Measurements from ENCODE around the gene PHACTR1.

Gene PHACTR1

DNA sequence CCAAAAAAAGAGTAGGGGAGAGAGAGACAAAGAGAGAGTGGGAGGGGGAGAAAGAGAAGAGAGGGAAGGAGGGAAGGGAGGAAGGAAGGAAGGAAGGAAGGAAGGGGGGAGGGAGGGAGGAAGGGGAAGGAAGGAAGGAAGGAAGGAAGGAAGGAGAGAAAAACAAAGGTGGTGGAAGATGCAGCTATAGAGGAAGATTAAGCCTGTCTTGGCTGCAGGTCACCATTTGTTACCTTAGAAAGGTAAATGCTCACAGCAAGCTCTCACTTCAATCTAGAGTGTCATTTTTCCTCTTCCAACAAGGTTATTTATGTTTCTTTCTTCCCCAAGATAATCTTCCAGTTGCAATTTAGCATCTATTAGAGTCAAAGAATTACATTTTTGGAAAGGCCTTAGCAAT is 284.0 kb downstream of the PHACTR1 start:
- DNase-seq = no peak

DNA sequence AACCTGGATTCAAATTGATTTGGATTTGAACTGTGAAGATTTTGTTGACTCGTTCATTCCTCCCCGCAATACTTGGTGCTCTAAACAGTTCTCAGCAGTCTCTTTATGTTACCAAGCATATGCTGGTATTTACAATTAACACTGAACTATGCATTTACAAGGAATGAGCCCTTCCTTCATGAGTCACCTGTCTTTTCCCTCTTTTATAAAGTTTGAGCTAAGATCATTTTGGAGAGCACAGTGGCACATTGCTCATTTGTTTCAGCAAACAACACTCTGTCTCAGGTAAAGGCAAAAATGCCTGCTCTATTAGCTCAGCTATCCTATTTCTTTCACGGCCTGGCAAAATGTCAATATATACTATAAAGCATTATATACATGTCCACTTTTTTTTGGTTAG is 285.4 kb downstream of the PHACTR1 start:
- no peak for DNase-seq

DNA sequence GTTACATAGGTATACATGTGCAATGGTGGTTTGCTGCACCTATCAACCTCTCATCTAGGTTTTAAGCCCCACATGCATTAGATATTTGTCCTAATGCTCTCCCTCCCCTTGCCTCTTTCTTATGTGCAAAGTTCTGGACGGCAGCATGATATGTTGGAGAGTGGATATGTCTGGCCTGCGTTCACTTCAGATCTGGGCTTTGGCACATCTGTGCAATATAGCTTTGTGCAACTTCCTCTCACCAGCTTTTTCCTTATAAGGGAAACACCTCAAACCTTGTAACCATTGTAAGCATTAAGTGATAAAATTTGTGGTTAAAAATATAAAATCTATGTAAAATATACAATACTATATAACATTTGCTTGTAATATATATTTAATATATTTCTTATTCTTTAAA is 288.0 kb downstream of the PHACTR1 start:
- DNase-seq = no peak

DNA sequence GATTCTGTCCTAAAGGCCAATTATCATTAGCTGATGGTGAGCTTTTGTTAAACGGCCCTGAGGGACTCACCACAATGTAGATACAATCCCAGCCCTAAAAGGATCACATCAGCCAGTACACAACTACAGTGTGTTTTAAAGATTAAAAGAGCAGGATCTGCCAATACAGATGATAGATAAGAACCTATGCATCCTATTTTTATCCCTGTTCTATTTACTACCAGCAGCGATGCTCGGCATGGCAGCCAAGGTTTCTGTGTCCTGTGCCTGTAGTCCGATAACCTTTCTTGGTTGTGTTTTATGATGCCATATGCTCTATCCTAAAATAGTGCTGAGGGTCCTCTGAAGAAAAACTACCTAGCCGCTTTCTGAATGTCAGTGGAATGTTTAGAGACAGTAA is 289.4 kb downstream of the PHACTR1 start:
- DNase-seq = no peak

DNA sequence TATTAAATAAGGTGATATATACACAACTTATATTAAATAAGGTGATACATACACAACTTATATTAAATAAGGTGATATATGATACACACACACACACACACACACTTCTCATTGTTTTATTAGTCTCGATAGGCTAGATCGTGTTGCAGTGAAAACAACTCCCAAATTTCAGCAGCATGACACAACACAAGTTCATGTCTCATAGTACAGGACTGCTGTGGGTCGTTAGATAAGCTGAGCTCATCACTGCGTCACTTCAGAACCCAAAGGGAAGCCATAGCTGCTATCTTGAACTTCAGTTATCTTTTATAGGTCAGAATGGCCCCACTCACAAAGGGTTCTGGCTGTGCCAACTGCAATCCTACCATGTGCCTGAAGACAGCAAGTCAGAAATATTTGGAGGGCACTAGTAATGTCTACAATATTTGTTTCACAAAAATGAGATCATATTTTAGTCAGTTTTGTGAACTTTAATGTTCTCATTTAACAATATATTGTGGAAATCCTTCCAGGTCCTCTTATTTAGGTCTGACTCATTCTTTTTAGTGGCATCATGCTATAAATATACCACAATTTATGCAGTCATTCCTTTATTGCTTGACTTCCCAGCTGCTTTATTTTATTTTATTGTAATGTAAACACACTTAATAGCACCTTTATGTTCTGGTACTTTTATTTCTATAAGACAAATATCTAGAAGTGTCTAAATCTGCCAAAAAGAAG is 290.2 kb downstream of the PHACTR1 start:
- DNase-seq = peak; percentile 40

DNA sequence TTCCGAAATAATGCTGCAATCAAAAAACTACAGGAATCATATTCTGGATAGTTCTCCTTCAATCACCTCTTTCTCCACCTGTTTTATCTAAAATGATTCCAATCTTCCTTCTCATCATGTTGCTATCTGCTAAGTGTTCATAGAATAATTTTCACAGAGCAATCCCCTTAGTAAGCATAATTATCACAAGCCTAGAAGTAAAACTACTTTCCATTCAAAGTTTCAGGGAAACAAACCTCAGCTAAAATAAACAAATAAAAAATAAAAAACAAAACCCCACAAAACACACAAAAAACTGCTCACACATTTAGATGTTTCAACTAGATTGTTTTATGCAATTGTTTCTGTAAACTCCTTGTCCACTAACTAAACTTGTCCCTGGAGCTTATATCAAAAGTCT is 291.2 kb downstream of the PHACTR1 start:
- DNase-seq = no peak

DNA sequence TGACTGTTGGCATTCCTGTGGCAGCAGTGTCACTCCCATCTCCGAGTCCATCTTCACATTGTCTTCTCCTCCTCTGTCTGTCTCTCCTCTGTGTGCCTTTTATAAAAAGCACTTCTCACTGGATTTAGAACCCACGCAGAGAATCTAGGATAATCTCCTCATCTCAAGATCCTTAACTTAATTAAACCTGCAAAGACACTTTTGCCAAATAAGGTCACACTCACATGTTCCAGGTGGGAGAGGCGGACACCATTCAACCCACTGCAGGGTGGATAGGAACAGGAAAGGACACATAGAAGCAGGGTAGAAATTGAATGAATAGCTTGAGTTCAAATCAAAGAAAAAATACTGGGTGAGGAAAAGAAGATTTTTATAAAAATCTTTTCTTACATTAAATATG is 292.5 kb downstream of the PHACTR1 start:
- DNase-seq = no peak

DNA sequence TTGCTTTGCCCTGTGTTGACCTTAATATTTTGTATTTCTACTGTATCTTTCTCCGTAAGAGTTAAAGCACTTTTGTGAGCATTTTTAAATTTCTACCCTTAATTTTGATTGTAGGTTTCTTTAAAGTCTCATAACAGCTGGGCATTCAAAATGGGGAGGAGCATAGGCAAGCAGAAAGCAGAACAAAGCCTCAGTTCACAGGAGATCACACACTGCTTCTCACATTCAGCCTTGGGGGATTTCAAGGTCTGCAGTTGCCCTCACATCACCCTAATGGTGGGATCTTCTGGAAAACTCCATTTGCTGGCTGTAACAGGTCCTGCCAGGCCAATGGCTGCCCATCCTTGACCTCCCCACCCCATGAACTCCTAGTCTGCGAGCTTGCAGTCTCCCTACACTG is 292.9 kb downstream of the PHACTR1 start:
- DNase-seq = no peak

DNA sequence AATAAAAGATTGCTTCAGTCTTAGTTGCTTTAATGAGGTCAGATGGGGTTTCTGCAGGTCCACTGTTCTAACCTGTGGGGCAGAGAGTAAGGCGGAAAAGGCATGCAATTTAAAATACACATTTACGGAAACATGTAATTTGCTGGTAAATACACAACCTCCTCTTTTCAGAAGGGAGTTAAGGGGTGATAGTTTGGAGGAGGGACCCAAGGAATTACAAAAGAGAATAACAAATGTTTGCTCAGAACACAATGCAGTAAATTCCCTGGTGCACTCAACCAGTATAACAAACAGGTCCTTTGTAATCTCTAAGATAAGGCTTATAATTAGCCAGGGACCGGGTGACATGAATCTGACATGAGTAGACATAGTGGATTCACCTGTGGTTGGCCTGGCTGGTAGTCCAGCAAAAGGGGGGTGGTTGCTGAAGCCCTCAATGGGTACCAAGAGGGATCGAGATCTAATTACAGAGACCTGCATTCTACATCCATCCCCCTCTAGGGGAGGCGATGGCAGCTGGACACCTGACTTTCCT is 295.1 kb downstream of the PHACTR1 start:
- DNase-seq = no peak

DNA sequence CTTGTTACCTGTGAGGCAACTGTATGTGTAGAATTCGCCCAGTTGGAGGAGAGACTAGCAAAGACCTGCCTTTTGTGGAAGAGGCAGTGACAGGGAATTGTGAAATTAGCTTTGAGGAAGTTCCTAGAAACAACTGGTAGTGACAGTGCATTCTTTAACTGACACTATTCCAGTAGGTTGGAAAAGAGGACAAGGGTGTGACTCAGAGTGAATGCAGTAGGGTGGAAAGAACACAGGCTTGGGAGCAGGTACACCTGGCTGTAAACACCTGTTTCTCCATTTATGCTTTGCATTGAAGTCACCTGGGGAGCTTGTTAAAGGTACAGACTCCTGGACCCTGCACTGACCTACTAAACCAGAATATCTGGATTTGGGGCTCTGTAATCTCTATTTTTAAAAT is 295.7 kb downstream of the PHACTR1 start:
- DNase-seq = peak; percentile 50

DNA sequence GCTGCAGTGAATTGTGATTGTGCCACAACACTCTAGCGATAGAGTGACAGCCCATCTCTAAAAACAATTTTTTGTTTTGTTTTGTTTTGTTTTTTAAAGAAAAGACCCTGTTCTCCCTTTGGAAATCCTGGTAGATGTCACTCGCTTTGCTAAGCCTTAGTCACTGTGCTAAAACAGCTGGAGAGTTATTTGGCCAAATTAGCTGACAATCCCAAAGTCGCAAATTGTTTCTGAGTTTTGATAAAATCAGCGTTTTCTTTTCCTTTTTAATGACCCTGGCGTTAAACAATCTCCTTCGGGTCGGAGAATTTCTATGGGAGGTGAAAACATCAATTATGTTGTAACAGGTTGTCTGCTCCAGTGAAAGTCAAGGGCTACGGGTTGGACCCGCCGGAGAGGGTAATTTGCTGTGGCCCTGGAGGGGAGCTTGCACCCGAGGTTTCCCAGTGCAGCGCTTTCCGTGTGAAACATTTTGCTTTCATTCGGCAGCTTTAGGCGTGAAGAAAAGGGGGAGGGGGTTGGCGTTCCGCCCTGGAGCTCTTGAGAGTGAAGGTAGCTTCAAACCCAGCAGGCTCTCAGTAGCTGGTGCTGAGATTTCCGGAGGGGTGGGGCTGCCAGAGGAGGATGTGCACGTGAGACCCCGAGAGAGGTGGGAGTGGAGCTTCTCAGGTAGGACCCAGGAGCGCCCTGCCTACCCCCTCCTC is 296.6 kb downstream of the PHACTR1 start:
- no peak for DNase-seq

DNA sequence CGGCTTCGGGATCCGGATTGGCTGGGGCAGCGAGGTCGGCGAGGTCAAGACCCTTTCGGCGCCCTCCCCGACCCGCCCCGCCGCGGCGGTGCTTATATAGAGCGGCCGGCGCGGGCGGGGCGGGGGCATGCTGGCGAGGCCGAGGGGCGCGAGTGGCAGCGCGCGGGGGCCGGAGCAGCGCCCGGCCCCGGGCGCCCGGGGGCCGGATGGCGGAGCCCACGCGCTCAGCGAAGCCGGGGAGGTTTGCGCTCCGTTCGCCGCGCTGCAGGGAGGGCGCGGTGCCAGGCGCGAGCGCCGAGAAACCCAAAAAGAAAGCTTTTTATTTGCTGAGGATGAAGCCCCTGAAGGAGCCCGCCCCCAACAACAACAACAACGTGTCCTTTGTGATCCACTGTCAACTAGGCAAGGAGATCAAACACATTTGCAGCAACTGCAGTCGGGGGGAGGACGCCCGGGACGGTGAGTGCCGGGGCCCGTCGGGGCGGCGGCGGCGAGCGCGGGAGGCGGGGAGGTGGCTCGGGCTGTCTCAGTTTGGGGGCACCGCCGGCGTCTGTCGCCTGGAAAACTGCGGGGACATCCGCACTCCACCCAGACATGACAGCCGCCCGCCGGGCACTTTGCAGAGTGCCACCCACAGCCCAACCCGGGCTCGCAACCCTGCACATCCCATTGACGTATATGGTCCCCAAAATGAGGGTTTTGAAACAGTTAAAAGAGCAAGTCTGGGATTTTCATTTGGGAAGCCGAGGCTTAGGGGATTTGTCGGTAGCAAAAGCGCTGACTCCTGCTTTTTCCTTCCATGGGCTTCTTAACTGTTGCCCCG is 297.3 kb downstream of the PHACTR1 start:
- no peak for DNase-seq

DNA sequence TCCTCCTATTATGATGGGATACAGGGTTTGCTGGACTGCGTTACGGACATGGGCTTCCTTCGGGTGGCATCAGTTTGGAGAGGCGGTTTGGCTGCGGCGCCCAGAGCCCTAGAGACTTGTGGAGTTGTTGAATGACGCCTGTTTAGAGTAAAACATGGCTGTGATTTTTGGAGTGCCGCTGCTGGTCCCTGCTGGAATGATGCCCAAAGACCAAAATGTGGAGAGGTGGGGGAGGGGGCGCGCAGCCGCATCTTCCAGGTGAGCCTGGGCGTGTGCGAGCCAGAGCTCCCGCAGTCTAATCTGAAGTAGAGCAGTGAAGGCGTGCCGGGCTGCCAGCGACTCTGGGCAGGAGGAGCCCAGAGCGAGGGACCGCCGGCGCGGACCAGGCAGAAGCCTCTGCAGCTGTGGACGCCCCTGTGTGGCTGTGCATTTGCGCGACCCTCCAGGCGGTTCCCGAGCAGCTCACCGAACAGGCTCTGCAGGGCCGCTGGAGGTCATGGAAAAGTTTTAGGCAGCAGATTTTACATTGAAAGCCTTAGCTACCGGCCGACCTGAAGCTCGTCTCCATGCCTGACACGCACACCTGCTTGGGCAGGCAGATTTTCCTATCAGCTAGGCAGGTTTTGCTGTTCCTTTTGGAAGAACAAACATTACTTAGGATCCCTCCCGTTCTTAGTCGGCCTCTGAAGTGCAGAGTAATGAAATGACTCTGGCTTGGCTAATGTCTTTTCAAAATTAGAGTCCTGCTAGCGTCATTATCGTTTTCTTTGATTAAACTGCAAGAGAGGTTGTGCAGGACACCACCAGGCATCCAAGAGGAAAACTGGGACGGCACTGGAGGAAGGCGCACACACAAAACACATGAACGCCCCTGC is 298.2 kb downstream of the PHACTR1 start:
- DNase-seq = no peak

DNA sequence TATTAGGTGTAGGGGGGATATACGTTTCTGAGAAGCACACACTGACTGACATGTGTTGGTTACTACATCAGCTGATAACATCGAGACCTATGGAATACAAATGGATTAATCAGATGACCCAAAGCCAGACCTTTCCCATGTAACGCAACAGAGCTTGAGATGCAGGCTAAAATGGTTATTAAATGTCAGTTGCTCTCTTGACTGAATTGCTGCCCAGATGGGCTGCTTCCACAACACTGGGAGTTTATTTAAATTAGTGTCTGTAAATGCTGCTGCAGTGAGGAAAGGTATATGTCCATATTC is 298.8 kb downstream of the PHACTR1 start:
- no peak for DNase-seq

DNA sequence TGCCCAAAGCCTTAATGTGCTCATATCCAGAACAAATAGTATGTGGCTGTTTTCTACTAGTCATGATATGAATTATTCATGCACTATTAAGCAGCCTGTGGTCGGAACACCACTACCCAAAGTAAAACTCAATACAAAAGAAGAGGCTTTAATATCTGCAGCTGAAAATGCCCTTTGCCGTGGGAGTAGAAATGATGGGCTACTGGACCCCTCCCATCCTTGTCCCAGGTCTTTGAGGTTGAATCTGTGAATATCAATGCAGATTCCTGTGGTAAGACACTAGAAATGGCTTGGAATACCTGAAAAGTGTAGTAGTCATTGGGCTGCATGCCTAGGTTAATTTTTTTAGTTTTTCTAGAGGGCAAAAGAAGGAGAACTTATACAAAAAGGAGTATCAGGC is 308.0 kb downstream of the PHACTR1 start:
- DNase-seq = no peak

DNA sequence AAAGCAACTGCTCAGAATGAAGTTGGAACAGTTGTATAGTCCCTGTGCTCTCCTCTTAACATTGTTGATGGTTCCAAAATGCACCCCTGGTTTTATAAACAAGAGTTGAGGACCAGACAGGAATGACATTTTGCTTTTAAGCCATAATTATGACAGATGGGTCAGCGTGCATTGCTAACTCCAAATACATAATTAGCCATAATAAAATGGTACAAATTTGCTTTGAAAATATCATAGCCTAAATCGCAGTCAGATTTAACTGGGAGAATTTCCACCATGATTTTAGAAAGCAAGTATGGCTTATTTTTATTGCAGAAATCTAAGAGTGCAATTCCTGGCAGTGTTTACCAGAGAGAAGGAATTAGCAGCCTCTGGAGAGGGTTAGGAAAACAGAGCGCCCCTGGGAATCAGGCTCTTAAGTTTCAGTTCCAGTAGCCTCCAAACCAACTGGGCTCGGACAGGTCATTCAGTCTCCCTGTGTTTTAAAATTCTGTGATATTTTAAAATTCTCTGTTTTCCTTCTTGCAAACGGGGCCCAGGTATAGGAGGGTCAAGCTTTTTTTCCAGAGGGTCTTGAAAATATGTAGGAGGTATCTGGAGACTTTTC is 309.4 kb downstream of the PHACTR1 start:
- DNase-seq = no peak

DNA sequence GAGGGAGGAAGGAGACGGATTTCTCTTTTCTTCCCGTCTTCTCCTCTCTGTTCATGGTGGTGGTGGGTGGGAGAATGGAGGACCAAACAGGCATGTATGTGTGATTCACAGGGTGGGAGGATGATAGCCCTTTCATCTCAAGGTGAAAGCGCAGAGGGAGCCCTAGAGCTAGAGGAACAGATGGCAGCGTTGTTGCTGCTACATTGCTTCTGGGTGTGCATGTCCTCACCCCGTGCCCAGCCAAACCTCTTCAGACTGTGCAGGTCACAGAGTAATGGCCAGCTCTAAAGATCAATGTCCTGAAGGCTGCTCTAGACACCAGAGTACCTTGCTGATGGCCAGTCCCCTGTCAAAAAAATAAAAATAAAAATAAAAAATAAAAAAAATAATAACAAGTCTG is 310.0 kb downstream of the PHACTR1 start:
- DNase-seq = no peak

DNA sequence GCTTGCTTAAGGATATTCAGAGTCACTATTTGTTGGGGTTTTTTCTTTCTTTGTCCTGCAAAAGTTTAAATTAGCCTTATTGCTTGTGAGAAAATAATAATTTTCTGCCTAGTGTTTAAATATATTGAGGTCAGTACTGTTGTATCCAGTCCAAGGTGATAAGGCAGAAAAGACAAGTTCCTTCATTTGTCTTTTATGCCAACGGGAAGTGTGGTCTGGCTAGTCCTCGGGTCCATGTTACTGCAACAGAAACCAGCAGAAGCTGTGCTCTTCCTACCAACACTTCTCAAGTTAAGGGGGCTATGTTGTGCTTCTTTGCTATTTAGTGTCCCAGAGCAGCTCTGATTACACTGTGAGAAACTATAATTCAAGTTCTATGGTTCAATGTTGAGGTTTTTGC is 310.6 kb downstream of the PHACTR1 start:
- DNase-seq = no peak

DNA sequence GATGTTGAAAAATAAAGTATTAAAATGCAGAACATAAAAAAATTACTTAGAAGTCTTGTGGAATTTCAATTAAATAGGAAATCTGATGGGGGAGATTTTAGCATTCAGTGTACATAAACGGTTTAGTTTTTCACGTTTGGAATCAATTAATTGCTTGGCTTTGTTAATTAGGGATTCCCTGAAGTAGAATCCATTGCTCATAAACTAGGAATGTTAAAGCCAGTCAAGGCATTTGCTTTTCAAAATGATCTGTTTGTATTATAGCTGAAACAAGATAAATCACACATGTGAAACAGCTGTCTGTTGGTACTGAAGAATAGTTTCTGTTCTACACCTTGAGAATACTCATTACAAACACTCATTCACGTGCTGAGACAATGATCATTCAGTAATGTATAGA is 313.8 kb downstream of the PHACTR1 start:
- DNase-seq = no peak

DNA sequence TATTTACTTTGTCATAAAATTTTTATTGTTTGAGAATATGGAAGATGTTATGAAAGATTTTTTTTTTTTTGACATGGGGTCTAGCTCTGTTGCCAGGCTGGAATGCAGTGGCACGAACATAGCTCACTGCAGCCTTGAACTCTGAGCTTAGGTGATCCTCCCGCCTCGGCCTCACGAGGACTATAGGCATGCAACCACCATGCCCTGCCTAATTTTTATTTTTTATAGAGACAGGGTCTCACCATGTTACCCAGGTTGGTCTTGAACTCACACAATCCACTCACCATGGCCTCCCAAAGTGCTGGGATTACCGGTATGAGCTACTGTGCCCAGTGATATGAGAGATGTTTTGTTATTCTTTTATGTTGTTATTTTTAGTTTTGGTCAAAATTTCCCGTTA is 316.0 kb downstream of the PHACTR1 start:
- no peak for DNase-seq

DNA sequence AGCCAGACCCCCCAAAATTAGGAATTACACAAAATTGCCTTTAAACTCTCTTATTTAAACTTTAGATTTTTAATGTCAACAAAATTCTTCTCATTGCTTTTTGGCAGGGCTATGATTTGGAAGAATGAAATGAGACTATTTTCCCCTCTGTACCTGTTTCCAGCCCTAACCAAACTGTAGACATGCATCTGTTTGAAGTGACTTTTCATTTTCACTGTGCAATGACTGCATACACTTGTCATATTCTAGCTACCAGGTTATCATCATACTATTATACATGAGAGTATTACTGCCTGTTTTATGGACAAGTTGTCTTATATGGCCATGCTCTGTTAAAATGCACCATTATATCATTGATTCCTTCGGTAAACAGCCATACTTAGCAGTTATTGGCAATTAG is 316.6 kb downstream of the PHACTR1 start:
- no peak for DNase-seq

DNA sequence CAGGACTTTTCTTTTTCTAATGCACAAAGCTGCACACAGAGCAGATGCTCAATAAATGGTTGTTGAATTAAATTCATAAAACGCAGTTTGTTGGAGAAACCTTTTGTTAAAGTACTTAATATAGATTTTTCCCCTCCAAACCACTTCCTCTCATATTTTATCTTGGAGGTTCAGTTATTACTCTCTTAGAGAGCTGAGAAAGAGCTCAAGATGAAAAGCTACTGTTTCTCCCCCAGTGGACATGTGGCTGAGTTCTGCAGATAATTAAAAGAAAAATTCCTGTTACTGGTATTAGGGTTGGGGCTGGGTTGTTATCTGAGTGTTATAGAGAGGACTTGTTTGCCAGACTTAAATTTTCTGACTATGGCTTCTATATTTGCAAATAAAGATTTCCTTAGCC is 317.7 kb downstream of the PHACTR1 start:
- no peak for DNase-seq
